ENCODE data around the gene CD59.

- TF ChIP-seq POLR2AphosphoS5 (IDR thresholded peaks at IDR 0.05; ENCODE audit: low read depth, low read length), result no peak
- TF ChIP-seq TAF1 (IDR thresholded peaks at IDR 0.05; ENCODE audit: borderline replicate concordance, insufficient read depth, low read length), result no peak
- TF ChIP-seq SIN3A (IDR thresholded peaks at IDR 0.05; ENCODE audit: borderline replicate concordance, insufficient read depth, low read length), result no peak
- TF ChIP-seq REST (IDR thresholded peaks at IDR 0.05; ENCODE audit: insufficient read depth in 1 of 2, low read depth in 2 of 2, low read length in 2 of 2), result no peak
Measured at GRCh38 chr11:33689501-33689900, 46.7 kb downstream of the CD59 start.
